ENCODE measurements around the gene CACNA1I.

Gene CACNA1I

DNA sequence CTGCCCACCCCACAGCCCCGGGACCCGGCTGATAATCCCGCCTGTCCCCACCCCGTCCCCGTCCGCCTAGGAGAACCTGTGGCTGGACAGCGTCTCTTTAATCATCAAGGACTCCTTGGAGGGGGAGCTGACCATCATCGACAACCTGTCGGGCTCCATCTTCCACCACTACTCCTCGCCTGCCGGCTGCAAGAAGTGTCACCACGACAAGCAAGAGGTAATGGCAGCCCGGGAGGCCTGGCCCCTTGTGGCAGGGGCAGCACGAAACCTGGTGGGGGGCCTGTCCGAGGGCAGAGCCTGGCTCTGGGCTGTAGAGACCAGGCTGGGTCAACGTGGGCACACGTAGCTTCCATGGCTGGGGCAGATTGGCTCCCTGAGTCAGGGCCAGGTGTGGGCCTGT lies 109.1 kb downstream of the CACNA1I start:
- TF ChIP-seq, protein P1, sequence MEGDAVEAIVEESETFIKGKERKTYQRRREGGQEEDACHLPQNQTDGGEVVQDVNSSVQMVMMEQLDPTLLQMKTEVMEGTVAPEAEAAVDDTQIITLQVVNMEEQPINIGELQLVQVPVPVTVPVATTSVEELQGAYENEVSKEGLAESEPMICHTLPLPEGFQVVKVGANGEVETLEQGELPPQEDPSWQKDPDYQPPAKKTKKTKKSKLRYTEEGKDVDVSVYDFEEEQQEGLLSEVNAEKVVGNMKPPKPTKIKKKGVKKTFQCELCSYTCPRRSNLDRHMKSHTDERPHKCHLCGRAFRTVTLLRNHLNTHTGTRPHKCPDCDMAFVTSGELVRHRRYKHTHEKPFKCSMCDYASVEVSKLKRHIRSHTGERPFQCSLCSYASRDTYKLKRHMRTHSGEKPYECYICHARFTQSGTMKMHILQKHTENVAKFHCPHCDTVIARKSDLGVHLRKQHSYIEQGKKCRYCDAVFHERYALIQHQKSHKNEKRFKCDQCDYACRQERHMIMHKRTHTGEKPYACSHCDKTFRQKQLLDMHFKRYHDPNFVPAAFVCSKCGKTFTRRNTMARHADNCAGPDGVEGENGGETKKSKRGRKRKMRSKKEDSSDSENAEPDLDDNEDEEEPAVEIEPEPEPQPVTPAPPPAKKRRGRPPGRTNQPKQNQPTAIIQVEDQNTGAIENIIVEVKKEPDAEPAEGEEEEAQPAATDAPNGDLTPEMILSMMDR (IDR thresholded peaks at IDR 0.05; ENCODE audit: low read depth, low read length, missing control alignments): no peak
- no peak for DNase-seq (ENCODE audit: low read depth)
- H3K4me3 ChIP-seq (ENCODE audit: low read depth, low read length): no peak overlapping the region

DNA sequence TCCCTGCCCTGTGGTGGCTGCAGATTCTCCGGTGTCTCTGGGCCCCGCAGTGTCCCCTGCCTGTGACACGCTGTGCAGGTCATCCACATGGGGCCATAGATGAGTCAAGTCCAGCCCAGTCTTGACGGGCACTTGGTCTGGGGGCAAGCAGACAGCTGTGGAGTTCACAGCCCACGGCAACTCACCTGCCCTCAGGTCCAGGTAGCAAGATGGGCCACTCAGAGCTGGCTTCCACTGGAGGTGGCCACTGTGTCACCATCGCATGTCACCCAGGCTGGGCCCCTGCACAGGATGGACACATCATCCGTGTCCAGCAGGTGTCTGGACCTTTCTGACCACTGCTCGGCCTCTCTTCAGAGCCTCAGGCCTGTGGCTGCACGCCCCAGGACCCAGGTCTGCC lies 109.9 kb downstream of the CACNA1I start:
- DNase-seq (ENCODE audit: low read depth): no peak
- no peak overlapping the region for H3K4me3 ChIP-seq (ENCODE audit: low read depth, low read length)
- TF ChIP-seq, protein P1 (IDR thresholded peaks at IDR 0.05; ENCODE audit: low read depth, low read length, missing control alignments): no peak

DNA sequence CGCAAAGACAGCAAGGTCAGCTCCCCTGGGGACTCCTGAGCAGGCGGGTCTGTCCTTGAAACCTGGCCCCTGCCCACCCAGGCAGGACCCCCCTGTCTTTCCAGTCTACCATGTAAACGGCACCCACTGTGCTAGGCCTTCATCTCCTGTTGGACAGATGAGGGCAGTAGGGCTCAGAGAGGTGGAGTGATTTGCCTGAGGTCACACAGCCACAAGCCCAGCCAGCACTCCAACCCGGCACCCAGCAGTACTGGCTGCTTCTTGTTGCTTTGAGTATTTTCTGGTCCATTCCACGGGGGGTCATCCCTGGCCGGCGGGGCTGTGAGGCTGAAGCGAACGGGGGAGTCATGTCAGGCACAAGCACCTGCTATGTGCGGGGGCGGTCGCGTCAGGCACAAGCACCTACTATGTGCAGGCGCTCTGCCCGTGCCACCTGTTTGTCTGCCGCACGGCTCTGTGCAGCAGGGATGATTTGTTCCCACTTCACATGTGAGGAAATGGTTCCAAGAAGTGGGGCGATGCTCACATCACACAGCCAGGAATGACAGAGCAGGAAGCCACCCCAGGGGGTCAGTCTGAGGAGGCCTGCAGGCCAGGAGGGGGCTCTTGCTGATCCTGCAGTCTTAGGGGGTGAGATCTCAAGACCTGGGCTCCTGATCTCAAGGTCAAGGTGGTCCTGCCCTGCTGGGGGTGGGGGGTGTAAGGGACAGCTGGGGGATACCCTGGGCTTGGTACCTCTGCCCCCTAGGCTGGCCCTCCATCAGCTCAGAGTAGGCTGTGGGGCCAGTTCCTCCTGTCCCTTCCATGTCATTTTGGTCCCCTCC lies 110.7 kb downstream of the CACNA1I start:
- DNase-seq (ENCODE audit: low read depth): no peak
- no peak overlapping the region for H3K4me3 ChIP-seq (ENCODE audit: low read depth, low read length)
- TF ChIP-seq, protein P1 (IDR thresholded peaks at IDR 0.05; ENCODE audit: low read depth, low read length, missing control alignments): no peak

DNA sequence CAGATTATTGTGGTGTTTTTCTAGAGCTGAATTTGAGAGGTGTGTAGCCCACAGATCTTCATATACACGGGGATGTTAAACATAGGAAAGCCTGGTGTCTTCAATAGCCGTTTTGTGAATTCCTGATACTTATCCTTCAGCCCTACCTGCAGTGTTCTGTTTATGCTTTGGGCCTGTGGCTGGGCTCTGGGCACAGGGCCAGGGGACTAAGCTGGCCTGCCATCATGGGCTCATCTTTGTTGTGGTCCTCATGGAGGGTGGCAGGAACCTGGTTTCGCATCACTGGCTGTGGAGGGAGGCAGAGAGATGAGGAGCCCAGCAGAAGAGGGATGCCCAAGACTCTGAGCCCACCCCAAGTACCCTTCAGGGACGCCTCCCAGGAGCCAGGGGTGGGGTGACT lies 112.4 kb downstream of the CACNA1I start:
- no peak overlapping the region for H3K4me3 ChIP-seq (ENCODE audit: low read depth, low read length)
- TF ChIP-seq, protein P1 (IDR thresholded peaks at IDR 0.05; ENCODE audit: low read depth, low read length, missing control alignments): no peak
- DNase-seq (ENCODE audit: low read depth): no peak

DNA sequence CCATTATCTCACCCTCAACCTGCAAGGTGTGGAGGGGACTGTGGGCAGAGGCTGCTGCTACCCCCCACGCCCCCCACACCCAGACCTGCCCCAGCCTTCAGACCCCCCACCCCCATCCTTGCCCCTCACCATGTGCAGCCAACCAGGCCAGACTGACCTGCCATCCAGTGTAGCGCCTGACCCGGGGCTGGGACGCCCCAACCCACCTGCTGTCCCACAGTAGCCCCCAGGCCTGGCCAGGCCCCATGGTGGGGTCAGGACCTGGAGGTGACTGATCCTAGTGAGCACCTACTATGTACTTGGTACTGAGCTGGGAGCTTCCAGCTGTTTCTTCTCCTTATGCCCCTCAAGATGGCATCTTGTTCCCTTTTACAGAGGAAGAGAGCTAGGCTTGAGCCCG lies 113.1 kb downstream of the CACNA1I start:
- no peak overlapping the region for H3K4me3 ChIP-seq (ENCODE audit: low read depth, low read length)
- DNase-seq (ENCODE audit: low read depth): no peak
- TF ChIP-seq, protein P1 (IDR thresholded peaks at IDR 0.05; ENCODE audit: low read depth, low read length, missing control alignments): no peak

DNA sequence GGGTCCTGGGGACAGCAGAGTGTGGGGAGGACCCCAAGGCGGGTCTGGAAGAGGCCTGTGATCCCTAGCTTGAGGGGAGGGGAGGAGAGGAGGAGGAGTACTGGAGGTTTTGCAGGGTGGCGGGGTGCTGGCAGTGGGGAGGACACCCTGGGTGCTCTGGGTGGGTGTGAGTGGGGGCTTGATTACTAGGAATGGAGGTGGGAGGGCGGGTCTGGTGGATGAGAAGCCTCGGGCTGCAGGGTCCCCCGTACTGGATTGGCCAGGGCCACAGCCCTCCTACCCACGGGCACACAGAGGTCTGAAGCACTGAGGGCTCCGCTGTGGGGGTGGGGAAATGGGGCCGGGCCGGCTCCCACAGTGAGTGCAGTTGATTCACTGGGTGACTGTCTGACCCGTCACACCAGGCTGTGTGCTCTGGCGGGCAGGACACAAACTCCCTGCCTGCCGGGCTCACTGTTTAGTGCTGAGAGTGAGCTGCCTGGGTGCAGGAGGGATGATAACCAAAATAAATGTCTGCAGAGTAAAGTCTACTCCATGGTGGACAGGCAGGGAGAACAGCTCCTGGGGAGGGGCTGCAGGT lies 114.2 kb downstream of the CACNA1I start:
- H3K4me3 ChIP-seq (ENCODE audit: low read depth, low read length): no peak overlapping the region
- no peak for DNase-seq (ENCODE audit: low read depth)
- TF ChIP-seq, protein P1 (IDR thresholded peaks at IDR 0.05; ENCODE audit: low read depth, low read length, missing control alignments): no peak

Data from GM12864 (cell line).